Activated T-cell treated with anti-CD3 and anti-CD28 coated beads, Interleukin-2, amount 50 U/mL, for 24 hours (primary cell): ENCODE data around the gene CPD.
A peak's percentile ranks its signal among the peaks of the same experiment; 100 is the strongest.
"Not testable (repeated sequence)": the region's sequence is repeated elsewhere in the genome, so short reads cannot be mapped to it uniquely, and the experiment has no call there.

Experiments
- DNase-seq: peaks from one replicate; pipeline ENCODE4 v3.0.0-alpha.2; 2020
- H3K27ac Mint-ChIP-seq: 2 replicates; pipeline ENCODE4 v1.8.0; 2020; ENCODE audit warnings: mild to moderate bottlenecking, mixed read lengths
- H3K27me3 Mint-ChIP-seq: 2 replicates; pipeline ENCODE4 v1.8.0; 2020; ENCODE audit warnings: mixed read lengths
- H3K36me3 Mint-ChIP-seq: 2 replicates; pipeline ENCODE4 v1.8.0; 2020; ENCODE audit warnings: low read depth, mixed read lengths
- H3K4me1 Mint-ChIP-seq: 2 replicates; pipeline ENCODE4 v1.8.0; 2020; ENCODE audit warnings: low read depth, mixed read lengths
- H3K4me3 Mint-ChIP-seq: 2 replicates; pipeline ENCODE4 v1.8.0; 2020; ENCODE audit warnings: mild to moderate bottlenecking, moderate library complexity, mixed read lengths
- H3K9me3 Mint-ChIP-seq: 2 replicates; pipeline ENCODE4 v1.8.0; 2020; ENCODE audit warnings: mixed read lengths

CPD gene

GRCh38 chr17:30458371-30458770 lies 79.6 kb downstream of the CPD start:
- no peaks in the 10 kb centered on the region for H3K9me3 Mint-ChIP-seq
- no peak overlapping the region for H3K27ac Mint-ChIP-seq
- DNase-seq: no peak
- H3K36me3 Mint-ChIP-seq: peaks cover 82% of the 10 kb centered on the region
- no peaks in the 10 kb centered on the region for H3K27me3 Mint-ChIP-seq
- no peaks in the 10 kb centered on the region for H3K4me1 Mint-ChIP-seq
- no peak overlapping the region for H3K4me3 Mint-ChIP-seq

- not testable (repeated sequence) for DNase-seq, H3K4me1 Mint-ChIP-seq, H3K27ac Mint-ChIP-seq, H3K9me3 Mint-ChIP-seq, H3K27me3 Mint-ChIP-seq, H3K4me3 Mint-ChIP-seq
- H3K36me3 Mint-ChIP-seq: peaks cover 82% of the 10 kb centered on the region
These were observed 80.2 kb downstream of the CPD start for GRCh38 chr17:30458797-30459413.

GRCh38 chr17:30468465-30468864 lies 89.7 kb downstream of the CPD start:
- H3K36me3 Mint-ChIP-seq: peaks cover 33% of the 10 kb centered on the region
- H3K9me3 Mint-ChIP-seq: no peaks in the 10 kb centered on the region
- no peaks in the 10 kb centered on the region for H3K4me1 Mint-ChIP-seq
- H3K27ac Mint-ChIP-seq: no peak overlapping the region
- H3K27me3 Mint-ChIP-seq: peaks cover 3% of the 10 kb centered on the region
- DNase-seq: no peak
- H3K4me3 Mint-ChIP-seq: no peak overlapping the region

- DNase-seq: no peak
- H3K27ac Mint-ChIP-seq: no peak overlapping the region
- H3K4me3 Mint-ChIP-seq: no peak overlapping the region
- H3K27me3 Mint-ChIP-seq: peaks cover 4% of the 10 kb centered on the region
- H3K4me1 Mint-ChIP-seq: peaks cover 15% of the 10 kb centered on the region
- H3K9me3 Mint-ChIP-seq: no peaks in the 10 kb centered on the region
- peaks cover 2% of the 10 kb centered on the region for H3K36me3 Mint-ChIP-seq
These were observed 93.6 kb downstream of the CPD start for GRCh38 chr17:30472238-30472890.

- Mint-ChIP-seq H3K4me3 (no peak overlapping the region), H3K36me3 (peaks cover 23% of the 10 kb centered on the region), H3K4me1 (peaks cover 32% of the 10 kb centered on the region), H3K9me3 (no peaks in the 10 kb centered on the region), H3K27ac (no peak overlapping the region), H3K27me3 (peaks cover 4% of the 10 kb centered on the region)
- DNase-seq: no peak
These were observed 96.5 kb downstream of the CPD start for GRCh38 chr17:30475206-30475605.

- Mint-ChIP-seq H3K36me3 (peaks cover 38% of the 10 kb centered on the region), H3K4me3 (peak overlapping the region; percentile 94), H3K27ac (peak overlapping the region; percentile 98), H3K27me3 (peaks cover 4% of the 10 kb centered on the region), H3K9me3 (no peaks in the 10 kb centered on the region), H3K4me1 (peaks cover 36% of the 10 kb centered on the region)
- DNase-seq: no peak
These were observed 98.0 kb downstream of the CPD start for GRCh38 chr17:30476726-30477082.

GRCh38 chr17:30477083-30477773 lies 98.5 kb downstream of the CPD start, which contains the start of gene GOSR1:
Gene GOSR1, plus strand, starts transcription at chr17:30477408. Its CDS starts 26 bp downstream, at chr17:30477434.
- Mint-ChIP-seq H3K27ac (peak within 1 kb of the TSS; percentile 98), H3K4me1 (peaks cover 36% of the 10 kb centered on the region), H3K36me3 (peaks cover 42% of the 10 kb centered on the region), H3K4me3 (peak within 1 kb of the TSS; percentile 94), H3K9me3 (no peaks in the 10 kb centered on the region), H3K27me3 (peaks cover 4% of the 10 kb centered on the region)
- DNase-seq: peak; percentile 90

- peak overlapping the region; percentile 98 for H3K27ac Mint-ChIP-seq
These were observed 99.0 kb downstream of the CPD start for GRCh38 chr17:30477774-30478115.

GRCh38 chr17:30482555-30482954 lies 103.8 kb downstream of the CPD start:
- no peak overlapping the region for H3K27ac Mint-ChIP-seq
- H3K9me3 Mint-ChIP-seq: no peaks in the 10 kb centered on the region
- H3K4me3 Mint-ChIP-seq: no peak overlapping the region
- peaks cover 25% of the 10 kb centered on the region for H3K4me1 Mint-ChIP-seq
- peaks cover 88% of the 10 kb centered on the region for H3K36me3 Mint-ChIP-seq
- no peak for DNase-seq
- no peaks in the 10 kb centered on the region for H3K27me3 Mint-ChIP-seq

More at GRCh38 chr17:30477774-30478115, 99.0 kb downstream of the CPD start:
- Mint-ChIP-seq H3K4me3 (peak overlapping the region; percentile 94), H3K27me3 (peaks cover 4% of the 10 kb centered on the region), H3K4me1 (peaks cover 39% of the 10 kb centered on the region), H3K9me3 (no peaks in the 10 kb centered on the region), H3K36me3 (peaks cover 47% of the 10 kb centered on the region)
- DNase-seq: no peak

- peaks cover 19% of the 10 kb centered on the region for H3K4me1 Mint-ChIP-seq
- DNase-seq: no peak
- no peak overlapping the region for H3K4me3 Mint-ChIP-seq
- H3K27ac Mint-ChIP-seq: no peak overlapping the region
- peaks cover 86% of the 10 kb centered on the region for H3K36me3 Mint-ChIP-seq
- no peaks in the 10 kb centered on the region for H3K27me3 Mint-ChIP-seq
- H3K9me3 Mint-ChIP-seq: no peaks in the 10 kb centered on the region
These were observed 104.4 kb downstream of the CPD start for GRCh38 chr17:30483159-30483558.

GRCh38 chr17:30493780-30494179 lies 115.1 kb downstream of the CPD start:
- Mint-ChIP-seq H3K27me3 (no peaks in the 10 kb centered on the region), H3K4me3 (no peak overlapping the region), H3K4me1 (peaks cover 9% of the 10 kb centered on the region), H3K9me3 (no peaks in the 10 kb centered on the region), H3K27ac (no peak overlapping the region), H3K36me3 (peaks cover 94% of the 10 kb centered on the region)
- DNase-seq: no peak

GRCh38 chr17:30495586-30495985 lies 116.9 kb downstream of the CPD start:
- Mint-ChIP-seq H3K9me3 (no peaks in the 10 kb centered on the region), H3K4me3 (no peak overlapping the region), H3K27me3 (no peaks in the 10 kb centered on the region), H3K4me1 (peaks cover 20% of the 10 kb centered on the region), H3K36me3 (peaks cover 94% of the 10 kb centered on the region), H3K27ac (peak overlapping the region; percentile 34)
- no peak for DNase-seq

GRCh38 chr17:30503558-30503957 lies 124.8 kb downstream of the CPD start:
- no peaks in the 10 kb centered on the region for H3K27me3 Mint-ChIP-seq
- H3K4me1 Mint-ChIP-seq: peaks cover 33% of the 10 kb centered on the region
- no peak overlapping the region for H3K4me3 Mint-ChIP-seq
- H3K27ac Mint-ChIP-seq: no peak overlapping the region
- no peak for DNase-seq
- no peaks in the 10 kb centered on the region for H3K9me3 Mint-ChIP-seq
- H3K36me3 Mint-ChIP-seq: peaks cover 91% of the 10 kb centered on the region

- H3K27me3 Mint-ChIP-seq: no peaks in the 10 kb centered on the region
- no peak overlapping the region for H3K27ac Mint-ChIP-seq
- peaks cover 77% of the 10 kb centered on the region for H3K36me3 Mint-ChIP-seq
- H3K4me1 Mint-ChIP-seq: peaks cover 21% of the 10 kb centered on the region
- H3K9me3 Mint-ChIP-seq: no peaks in the 10 kb centered on the region
- DNase-seq: no peak
- no peak overlapping the region for H3K4me3 Mint-ChIP-seq
These were observed 127.2 kb downstream of the CPD start for GRCh38 chr17:30505868-30506417.

GRCh38 chr17:30506481-30506880 lies 127.8 kb downstream of the CPD start:
- Mint-ChIP-seq H3K9me3 (no peaks in the 10 kb centered on the region), H3K36me3 (peaks cover 78% of the 10 kb centered on the region), H3K4me1 (peaks cover 19% of the 10 kb centered on the region), H3K27ac (no peak overlapping the region), H3K27me3 (no peaks in the 10 kb centered on the region), H3K4me3 (no peak overlapping the region)
- DNase-seq: no peak
